Measurements from ENCODE around the gene DUOXA1.

The DUOXA1 gene

GRCh38 chr15:45151998-45152828 is 22.5 kb upstream of the DUOXA1 start:
- Histone ChIP-seq H3K9me3 (ENCODE audit: control insufficient read depth, insufficient read depth, low read depth, low read length) (no peaks in the 10 kb centered on the region), H3K4me1 (ENCODE audit: control insufficient read depth, insufficient read depth, low read length) (no peaks in the 10 kb centered on the region), H3K4me3 (ENCODE audit: low read depth, low read length) (no peak overlapping the region), H3K27ac (ENCODE audit: extremely low read depth, low read depth, low read length) (no peak overlapping the region), H3K36me3 (ENCODE audit: control insufficient read depth in 2 of 2, insufficient read depth in 1 of 2, low read length in 2 of 2) (no peaks in the 10 kb centered on the region)
- POLR2A ChIA-PET: interaction anchor here (0.7 kb wide), 1 partner anchor 9 kb away, joined by 12 read pairs; no protein-coding TSS in a partner anchor
- TF ChIP-seq SCRT1 (tag by site-specific recombination; IDR thresholded peaks at IDR 0.05; ENCODE audit: borderline replicate concordance): no peak
- no peak for TF ChIP-seq ZNF791 (tag by site-specific recombination; IDR thresholded peaks at IDR 0.05)
- TF ChIP-seq ZBTB48 (tag by site-specific recombination; IDR thresholded peaks at IDR 0.05): no peak
- TF ChIP-seq, protein P1, sequence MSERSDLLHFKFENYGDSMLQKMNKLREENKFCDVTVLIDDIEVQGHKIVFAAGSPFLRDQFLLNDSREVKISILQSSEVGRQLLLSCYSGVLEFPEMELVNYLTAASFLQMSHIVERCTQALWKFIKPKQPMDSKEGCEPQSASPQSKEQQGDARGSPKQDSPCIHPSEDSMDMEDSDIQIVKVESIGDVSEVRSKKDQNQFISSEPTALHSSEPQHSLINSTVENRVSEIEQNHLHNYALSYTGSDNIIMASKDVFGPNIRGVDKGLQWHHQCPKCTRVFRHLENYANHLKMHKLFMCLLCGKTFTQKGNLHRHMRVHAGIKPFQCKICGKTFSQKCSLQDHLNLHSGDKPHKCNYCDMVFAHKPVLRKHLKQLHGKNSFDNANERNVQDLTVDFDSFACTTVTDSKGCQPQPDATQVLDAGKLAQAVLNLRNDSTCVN (tag by site-specific recombination; optimal IDR thresholded peaks at IDR 0.05): no peak
- TF ChIP-seq ZNF146 (tag by site-specific recombination; IDR thresholded peaks at IDR 0.05): no peak
- no peak for TF ChIP-seq ZNF155 (tag by site-specific recombination; IDR thresholded peaks at IDR 0.05)
- CTCF ChIA-PET: no interaction called here

- H3K4me1 ChIP-seq (ENCODE audit: control insufficient read depth, insufficient read depth, low read length): no peaks in the 10 kb centered on the region
- H3K4me3 ChIP-seq (ENCODE audit: low read depth, low read length): no peak overlapping the region
- H3K36me3 ChIP-seq (ENCODE audit: control insufficient read depth in 2 of 2, insufficient read depth in 1 of 2, low read length in 2 of 2): no peaks in the 10 kb centered on the region
- ChIA-PET CTCF (interaction anchor here (0.6 to 1.1 kb wide), 2 partner anchors 10 to 404 kb away, joined by 3 to 4 read pairs; no protein-coding TSS in a partner anchor), POLR2A (no interaction called here)
- no peaks in the 10 kb centered on the region for H3K9me3 ChIP-seq (ENCODE audit: control insufficient read depth, insufficient read depth, low read depth, low read length)
- no peak overlapping the region for H3K27ac ChIP-seq (ENCODE audit: extremely low read depth, low read depth, low read length)
- TF ChIP-seq ZNF571 (tag by site-specific recombination; IDR thresholded peaks at IDR 0.05): no peak
- no peak for TF ChIP-seq ZNF629 (tag by site-specific recombination; IDR thresholded peaks at IDR 0.05)
- no peak for TF ChIP-seq ZNF311 (tag by site-specific recombination; IDR thresholded peaks at IDR 0.05; ENCODE audit: borderline replicate concordance)
- TF ChIP-seq ZNF362 (tag by site-specific recombination; IDR thresholded peaks at IDR 0.05): no peak
- TF ChIP-seq ZNF596 (tag by site-specific recombination; IDR thresholded peaks at IDR 0.05): no peak
- TF ChIP-seq, protein P2, sequence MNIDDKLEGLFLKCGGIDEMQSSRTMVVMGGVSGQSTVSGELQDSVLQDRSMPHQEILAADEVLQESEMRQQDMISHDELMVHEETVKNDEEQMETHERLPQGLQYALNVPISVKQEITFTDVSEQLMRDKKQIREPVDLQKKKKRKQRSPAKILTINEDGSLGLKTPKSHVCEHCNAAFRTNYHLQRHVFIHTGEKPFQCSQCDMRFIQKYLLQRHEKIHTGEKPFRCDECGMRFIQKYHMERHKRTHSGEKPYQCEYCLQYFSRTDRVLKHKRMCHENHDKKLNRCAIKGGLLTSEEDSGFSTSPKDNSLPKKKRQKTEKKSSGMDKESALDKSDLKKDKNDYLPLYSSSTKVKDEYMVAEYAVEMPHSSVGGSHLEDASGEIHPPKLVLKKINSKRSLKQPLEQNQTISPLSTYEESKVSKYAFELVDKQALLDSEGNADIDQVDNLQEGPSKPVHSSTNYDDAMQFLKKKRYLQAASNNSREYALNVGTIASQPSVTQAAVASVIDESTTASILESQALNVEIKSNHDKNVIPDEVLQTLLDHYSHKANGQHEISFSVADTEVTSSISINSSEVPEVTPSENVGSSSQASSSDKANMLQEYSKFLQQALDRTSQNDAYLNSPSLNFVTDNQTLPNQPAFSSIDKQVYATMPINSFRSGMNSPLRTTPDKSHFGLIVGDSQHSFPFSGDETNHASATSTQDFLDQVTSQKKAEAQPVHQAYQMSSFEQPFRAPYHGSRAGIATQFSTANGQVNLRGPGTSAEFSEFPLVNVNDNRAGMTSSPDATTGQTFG (tag by site-specific recombination; IDR thresholded peaks at IDR 0.05; ENCODE audit: borderline replicate concordance): no peak
- no peak for TF ChIP-seq FEZF1 (tag by site-specific recombination; IDR thresholded peaks at IDR 0.05)
- TF ChIP-seq, protein P3, sequence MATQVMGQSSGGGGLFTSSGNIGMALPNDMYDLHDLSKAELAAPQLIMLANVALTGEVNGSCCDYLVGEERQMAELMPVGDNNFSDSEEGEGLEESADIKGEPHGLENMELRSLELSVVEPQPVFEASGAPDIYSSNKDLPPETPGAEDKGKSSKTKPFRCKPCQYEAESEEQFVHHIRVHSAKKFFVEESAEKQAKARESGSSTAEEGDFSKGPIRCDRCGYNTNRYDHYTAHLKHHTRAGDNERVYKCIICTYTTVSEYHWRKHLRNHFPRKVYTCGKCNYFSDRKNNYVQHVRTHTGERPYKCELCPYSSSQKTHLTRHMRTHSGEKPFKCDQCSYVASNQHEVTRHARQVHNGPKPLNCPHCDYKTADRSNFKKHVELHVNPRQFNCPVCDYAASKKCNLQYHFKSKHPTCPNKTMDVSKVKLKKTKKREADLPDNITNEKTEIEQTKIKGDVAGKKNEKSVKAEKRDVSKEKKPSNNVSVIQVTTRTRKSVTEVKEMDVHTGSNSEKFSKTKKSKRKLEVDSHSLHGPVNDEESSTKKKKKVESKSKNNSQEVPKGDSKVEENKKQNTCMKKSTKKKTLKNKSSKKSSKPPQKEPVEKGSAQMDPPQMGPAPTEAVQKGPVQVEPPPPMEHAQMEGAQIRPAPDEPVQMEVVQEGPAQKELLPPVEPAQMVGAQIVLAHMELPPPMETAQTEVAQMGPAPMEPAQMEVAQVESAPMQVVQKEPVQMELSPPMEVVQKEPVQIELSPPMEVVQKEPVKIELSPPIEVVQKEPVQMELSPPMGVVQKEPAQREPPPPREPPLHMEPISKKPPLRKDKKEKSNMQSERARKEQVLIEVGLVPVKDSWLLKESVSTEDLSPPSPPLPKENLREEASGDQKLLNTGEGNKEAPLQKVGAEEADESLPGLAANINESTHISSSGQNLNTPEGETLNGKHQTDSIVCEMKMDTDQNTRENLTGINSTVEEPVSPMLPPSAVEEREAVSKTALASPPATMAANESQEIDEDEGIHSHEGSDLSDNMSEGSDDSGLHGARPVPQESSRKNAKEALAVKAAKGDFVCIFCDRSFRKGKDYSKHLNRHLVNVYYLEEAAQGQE (tag by site-specific recombination; IDR thresholded peaks at IDR 0.05): no peak
- no peak for TF ChIP-seq ZNF544 (tag by site-specific recombination; IDR thresholded peaks at IDR 0.05)
- TF ChIP-seq ZNF837 (tag by site-specific recombination; IDR thresholded peaks at IDR 0.05): no peak
- TF ChIP-seq ZNF354C (tag by site-specific recombination; IDR thresholded peaks at IDR 0.05; ENCODE audit: borderline replicate concordance, low read depth): no peak
- no peak for TF ChIP-seq ZNF548 (tag by site-specific recombination; IDR thresholded peaks at IDR 0.05)
- no peak for TF ChIP-seq ZBTB1 (tag by site-specific recombination; IDR thresholded peaks at IDR 0.05)
- TF ChIP-seq ZSCAN23 (tag by site-specific recombination; IDR thresholded peaks at IDR 0.05): no peak
Observed at GRCh38 chr15:45150997-45151396, 21.3 kb upstream of the DUOXA1 start.

Measured in HEK293 (cell line).